ENCODE data around the gene PCDH9.

DNA sequence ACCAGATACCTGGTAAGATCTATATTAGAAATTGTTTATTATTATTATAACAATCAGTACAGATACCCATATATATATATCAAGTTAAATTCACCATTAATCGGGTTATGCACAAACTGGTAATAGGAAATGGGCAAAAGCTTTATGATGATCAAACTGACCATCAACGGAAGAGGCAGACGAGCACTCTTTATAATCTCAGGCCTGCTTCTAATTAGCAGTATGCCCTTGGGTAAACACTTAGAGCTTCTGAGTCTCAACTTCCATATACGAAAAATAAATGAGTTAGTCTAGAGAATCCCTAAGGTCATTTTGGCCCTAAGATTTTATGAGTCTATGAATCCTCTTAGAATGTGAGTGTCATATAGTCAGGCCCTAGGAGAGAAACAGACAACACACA is 710.9 kb downstream of the PCDH9 start:
- TF ChIP-seq POLR2A (IDR thresholded peaks at IDR 0.05) (no peak), POLR2AphosphoS5 (IDR thresholded peaks at IDR 0.05) (no peak)
- TF ChIP-seq, protein P1, sequence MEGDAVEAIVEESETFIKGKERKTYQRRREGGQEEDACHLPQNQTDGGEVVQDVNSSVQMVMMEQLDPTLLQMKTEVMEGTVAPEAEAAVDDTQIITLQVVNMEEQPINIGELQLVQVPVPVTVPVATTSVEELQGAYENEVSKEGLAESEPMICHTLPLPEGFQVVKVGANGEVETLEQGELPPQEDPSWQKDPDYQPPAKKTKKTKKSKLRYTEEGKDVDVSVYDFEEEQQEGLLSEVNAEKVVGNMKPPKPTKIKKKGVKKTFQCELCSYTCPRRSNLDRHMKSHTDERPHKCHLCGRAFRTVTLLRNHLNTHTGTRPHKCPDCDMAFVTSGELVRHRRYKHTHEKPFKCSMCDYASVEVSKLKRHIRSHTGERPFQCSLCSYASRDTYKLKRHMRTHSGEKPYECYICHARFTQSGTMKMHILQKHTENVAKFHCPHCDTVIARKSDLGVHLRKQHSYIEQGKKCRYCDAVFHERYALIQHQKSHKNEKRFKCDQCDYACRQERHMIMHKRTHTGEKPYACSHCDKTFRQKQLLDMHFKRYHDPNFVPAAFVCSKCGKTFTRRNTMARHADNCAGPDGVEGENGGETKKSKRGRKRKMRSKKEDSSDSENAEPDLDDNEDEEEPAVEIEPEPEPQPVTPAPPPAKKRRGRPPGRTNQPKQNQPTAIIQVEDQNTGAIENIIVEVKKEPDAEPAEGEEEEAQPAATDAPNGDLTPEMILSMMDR (IDR thresholded peaks at IDR 0.05 in 8 of 11, conservative IDR thresholded peaks at IDR 0.05 in 3 of 11): no peak
